Natural killer cell (primary cell): ENCODE results near the gene CCDC117. TPM values are rescaled to one million over a fixed set of nuclear protein-coding genes. Genes with fewer than 3 reads are reported as not detected.

Experiments used
- ATAC-seq, 3 donors: fragments of 150-1000 bp in 2 of 3; fragments of 200-7000 bp in 1 of 3; cut with Tn5 transposase; 1 replicate in 1 of 3; 2 replicates in 2 of 3; pipeline ENCODE4 v1.10.0; 2021; ENCODE audit warnings: mild to moderate bottlenecking in 2 of 3, moderate library complexity in 2 of 3
- DNase-seq, 2 donors: peaks; one replicate each; pipeline versions ENCODE4 v3.0.0 to v3.0.0-alpha.2; 2013 to 2021; ENCODE audit warnings: mixed read lengths in 1 of 2
- H3K27ac ChIP-seq: one replicate; pipeline ENCODE4 v1.5.1; 2013; ENCODE audit warnings: mild to moderate bottlenecking, low read length
- H3K27me3 ChIP-seq: one replicate; pipeline ENCODE4 v1.6.1; 2013; ENCODE audit warnings: low read length; ENCODE audit not compliant: control insufficient read depth, insufficient read depth
- H3K36me3 ChIP-seq: one replicate; pipeline ENCODE4 v1.6.1; 2013; ENCODE audit warnings: low read length; ENCODE audit not compliant: control insufficient read depth, insufficient read depth
- H3K4me1 ChIP-seq: one replicate; pipeline ENCODE4 v1.6.1; 2013; ENCODE audit warnings: low read length; ENCODE audit not compliant: control insufficient read depth, insufficient read depth
- H3K4me3 ChIP-seq: one replicate; pipeline ENCODE4 v1.5.1; 2013; ENCODE audit warnings: low read length
- H3K9me3 ChIP-seq: one replicate; pipeline ENCODE4 v1.6.1; 2013; ENCODE audit warnings: low read length; ENCODE audit not compliant: control insufficient read depth, insufficient read depth
- H3K27ac Mint-ChIP-seq, 2 donors: one replicate each; pipeline ENCODE4 v1.8.0; 2022; ENCODE audit warnings: mild to moderate bottlenecking in 2 of 2, mixed read lengths in 2 of 2, moderate library complexity in 1 of 2
- H3K27me3 Mint-ChIP-seq, 2 donors: one replicate each; pipeline ENCODE4 v1.8.0; 2022; ENCODE audit warnings: low read depth in 2 of 2, mixed read lengths in 2 of 2
- H3K36me3 Mint-ChIP-seq: one replicate; pipeline ENCODE4 v1.8.0; 2022; ENCODE audit warnings: mixed read lengths
- H3K4me1 Mint-ChIP-seq, 2 donors: one replicate each; pipeline ENCODE4 v1.8.0; 2022; ENCODE audit warnings: mixed read lengths in 2 of 2
- H3K4me3 Mint-ChIP-seq: one replicate; pipeline ENCODE4 v1.8.0; 2022; ENCODE audit warnings: mild to moderate bottlenecking, moderate library complexity, mixed read lengths
- H3K9me3 Mint-ChIP-seq, 2 donors: one replicate each; pipeline ENCODE4 v1.8.0; 2022; ENCODE audit warnings: mixed read lengths in 2 of 2
- WGBS: methylation state at CpG from one replicate; pipeline ENCODE4 v1.1.7; 2013; ENCODE audit warnings: missing lambda C conversion rate; ENCODE audit not compliant: insufficient coverage; 5-methylcytosine and 5-hydroxymethylcytosine counted together
- intact Hi-C: fragments of 100-400 bp; cut with micrococcal nuclease; formaldehyde crosslinking; loops from one replicate; pipeline ENCODE4 v1.14.2; 2022
- total RNA-seq, 4 donors: library from RNA; stranded (reverse); fragments of 120-200 nt in 1 of 4; gene quantifications; one replicate each; pipeline versions ENCODE4 v1.2.3 to v1.2.4, GENCODE V29; 2013 to 2022
- TF ChIP-seq, protein P1 (sequence below): fragments of 200-600 bp; IDR thresholded peaks from one replicate; pipeline ENCODE4 v1.8.0; 2022; ENCODE audit warnings: antibody characterized with exemption

Gene CCDC117
- total RNA-seq, 3 donors from 2014 or later (not counting 1 experiment from before 2014, with no cell fraction given): 26.3 to 26.9 (median 26.6) TPM

DNA sequence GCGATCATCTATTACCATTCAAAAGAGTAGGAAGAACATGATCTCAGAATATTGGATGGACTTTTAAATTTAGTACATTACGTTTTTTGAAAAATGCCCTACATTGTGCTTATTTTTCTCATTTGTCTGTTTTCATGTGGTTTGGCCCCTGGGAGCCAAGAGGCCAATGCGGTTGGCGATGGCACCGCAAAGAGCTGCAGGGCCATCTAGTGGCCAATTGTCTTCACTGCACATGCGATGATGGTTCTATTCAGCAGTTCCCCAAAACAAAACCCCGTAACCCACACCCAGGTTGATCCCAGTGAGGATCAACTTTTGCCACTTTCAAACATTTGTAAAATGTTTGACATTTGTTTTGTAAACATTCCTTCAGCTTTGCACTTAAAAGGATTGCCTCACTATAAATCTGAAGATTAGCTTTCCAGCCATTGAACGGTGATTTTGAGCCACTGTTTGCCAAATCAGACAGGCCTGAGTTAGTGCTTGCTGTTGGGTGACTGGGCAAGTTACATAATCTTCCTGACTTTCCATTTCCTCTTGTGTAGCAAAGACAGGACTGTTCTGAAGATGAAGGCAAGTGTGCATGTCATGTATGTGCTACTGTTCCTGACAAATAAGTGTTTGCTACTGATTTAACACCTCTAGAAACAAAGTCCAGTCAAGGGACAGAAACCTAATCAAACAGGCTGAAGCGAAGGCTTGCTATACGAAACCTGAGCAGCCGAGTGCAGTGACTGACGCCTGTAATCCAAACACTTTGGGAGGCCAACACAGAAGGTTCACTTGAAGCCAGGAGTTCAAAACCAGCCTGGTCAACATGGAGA lies 57.1 kb downstream of the CCDC117 start:
- Histone ChIP-seq H3K4me1 (peaks cover 40% of the 10 kb centered on the region), H3K9me3 (no peaks in the 10 kb centered on the region), H3K4me3 (no peak overlapping the region), H3K27ac (no peak overlapping the region), H3K36me3 (no peaks in the 10 kb centered on the region), H3K27me3 (no peaks in the 10 kb centered on the region)
- intact Hi-C loops: loop anchor here (1.0 to 2.0 kb wide), 5 partner anchors 19 to 229 kb away; partner anchors contain the start of gene HSCB
- 50% methylated on average over 12 of the region's 12 CpGs for WGBS
- DNase-seq (peak; percentile 70 to 90), ATAC-seq (peak; percentile 84 to 92 (median 90))
- Mint-ChIP-seq H3K27me3 (peaks cover 0 to 3% of the 10 kb centered on the region in 2 donors), H3K4me3 (peak overlapping the region; percentile 70), H3K36me3 (no peaks in the 10 kb centered on the region), H3K4me1 (peaks cover 41 to 53% of the 10 kb centered on the region in 2 donors), H3K27ac (peak overlapping the region; percentile 21 to 56), H3K9me3 (no peaks in the 10 kb centered on the region)
- TF ChIP-seq, protein P1, sequence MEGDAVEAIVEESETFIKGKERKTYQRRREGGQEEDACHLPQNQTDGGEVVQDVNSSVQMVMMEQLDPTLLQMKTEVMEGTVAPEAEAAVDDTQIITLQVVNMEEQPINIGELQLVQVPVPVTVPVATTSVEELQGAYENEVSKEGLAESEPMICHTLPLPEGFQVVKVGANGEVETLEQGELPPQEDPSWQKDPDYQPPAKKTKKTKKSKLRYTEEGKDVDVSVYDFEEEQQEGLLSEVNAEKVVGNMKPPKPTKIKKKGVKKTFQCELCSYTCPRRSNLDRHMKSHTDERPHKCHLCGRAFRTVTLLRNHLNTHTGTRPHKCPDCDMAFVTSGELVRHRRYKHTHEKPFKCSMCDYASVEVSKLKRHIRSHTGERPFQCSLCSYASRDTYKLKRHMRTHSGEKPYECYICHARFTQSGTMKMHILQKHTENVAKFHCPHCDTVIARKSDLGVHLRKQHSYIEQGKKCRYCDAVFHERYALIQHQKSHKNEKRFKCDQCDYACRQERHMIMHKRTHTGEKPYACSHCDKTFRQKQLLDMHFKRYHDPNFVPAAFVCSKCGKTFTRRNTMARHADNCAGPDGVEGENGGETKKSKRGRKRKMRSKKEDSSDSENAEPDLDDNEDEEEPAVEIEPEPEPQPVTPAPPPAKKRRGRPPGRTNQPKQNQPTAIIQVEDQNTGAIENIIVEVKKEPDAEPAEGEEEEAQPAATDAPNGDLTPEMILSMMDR: peak; percentile 99

DNA sequence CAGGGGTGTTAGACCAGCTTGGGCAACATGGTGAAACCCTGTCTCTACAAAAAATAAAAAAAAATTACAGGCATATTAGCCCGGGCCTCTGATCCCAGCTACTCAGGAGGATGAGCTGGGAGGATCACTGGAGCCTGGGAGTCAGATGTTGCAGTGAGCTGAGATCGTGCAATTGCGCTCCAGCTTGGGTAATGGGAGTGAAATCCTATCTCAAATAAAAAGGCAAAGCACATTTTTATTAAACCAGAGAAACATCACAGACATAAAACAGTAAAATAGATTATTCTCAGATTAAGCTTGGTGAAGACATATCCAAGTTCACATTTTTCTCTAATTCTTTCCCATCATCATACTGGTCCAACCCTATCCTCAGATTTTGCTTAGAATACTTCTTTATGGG lies 57.9 kb downstream of the CCDC117 start:
- DNase-seq (no peak), ATAC-seq (no peak)
- peaks cover 40% of the 10 kb centered on the region for H3K4me1 ChIP-seq
- intact Hi-C loops: no loop called here
- no peaks in the 10 kb centered on the region for H3K36me3 ChIP-seq
- H3K27me3 Mint-ChIP-seq: peaks cover 0 to 3% of the 10 kb centered on the region in 2 donors
- no peak overlapping the region for H3K27ac Mint-ChIP-seq
- WGBS: 100% methylated on average over 3 of the region's 3 CpGs
- peaks cover 41 to 53% of the 10 kb centered on the region in 2 donors for H3K4me1 Mint-ChIP-seq
- no peaks in the 10 kb centered on the region for H3K9me3 Mint-ChIP-seq
- no peak overlapping the region for H3K27ac ChIP-seq
- H3K4me3 ChIP-seq: no peak overlapping the region
- TF ChIP-seq, protein P1: no peak
- H3K27me3 ChIP-seq: no peaks in the 10 kb centered on the region
- H3K9me3 ChIP-seq: no peaks in the 10 kb centered on the region
- H3K4me3 Mint-ChIP-seq: no peak overlapping the region
- H3K36me3 Mint-ChIP-seq: no peaks in the 10 kb centered on the region

DNA sequence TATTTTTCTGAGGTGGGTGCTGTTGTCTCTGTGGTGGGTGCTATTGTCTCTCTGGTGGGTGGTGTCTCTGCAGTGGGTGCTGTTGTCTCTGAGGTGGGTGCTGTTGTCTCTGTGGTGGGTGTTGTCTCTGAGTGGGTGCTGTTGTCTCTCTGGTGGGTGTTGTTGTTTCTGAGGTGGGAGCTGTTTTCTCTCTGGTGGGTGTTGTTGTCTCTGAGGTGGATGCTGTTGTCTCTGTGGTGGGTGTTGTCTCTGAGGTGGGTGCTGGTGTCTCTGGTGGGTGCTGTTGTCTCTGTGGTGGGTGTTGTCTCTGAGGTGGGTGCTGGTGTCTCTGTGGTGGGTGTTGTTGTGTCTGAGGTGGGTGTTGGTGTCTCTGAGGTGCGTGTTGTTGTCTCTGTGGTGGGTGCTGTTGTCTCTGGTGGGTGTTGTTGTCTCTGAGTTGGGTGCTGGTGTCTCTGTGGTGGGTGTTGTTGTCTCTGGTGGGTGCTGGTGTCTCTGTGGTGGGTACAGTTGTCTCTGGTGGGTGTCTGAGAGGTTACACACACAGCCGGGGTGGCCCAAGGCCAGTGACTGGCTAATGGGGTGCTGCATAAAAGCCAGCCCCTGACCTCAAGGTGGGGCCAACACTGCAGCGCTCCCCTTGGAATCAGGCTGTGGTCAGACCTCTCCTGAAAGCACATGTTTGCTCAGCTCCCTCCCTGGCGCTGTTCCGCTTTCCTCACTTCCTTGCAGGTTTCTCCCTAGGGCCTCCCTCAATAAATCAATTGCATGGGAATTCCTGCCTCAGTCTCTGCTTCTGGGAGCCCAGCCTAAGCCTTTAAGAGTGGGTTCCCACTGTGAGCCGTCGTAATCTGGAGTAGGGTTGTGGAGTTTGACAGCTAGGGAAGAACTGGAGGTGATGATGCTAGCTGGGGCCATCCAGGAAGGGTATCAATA lies 58.9 kb downstream of the CCDC117 start:
- Mint-ChIP-seq H3K9me3 (no peaks in the 10 kb centered on the region), H3K36me3 (no peaks in the 10 kb centered on the region), H3K4me3 (no peak overlapping the region), H3K4me1 (peaks cover 41 to 53% of the 10 kb centered on the region in 2 donors), H3K27me3 (peaks cover 0 to 3% of the 10 kb centered on the region in 2 donors), H3K27ac (peak overlapping the region in 1 of 2 donors; percentile 66)
- WGBS: 88% methylated on average over 7 of the region's 7 CpGs
- H3K4me3 ChIP-seq: no peak overlapping the region
- ATAC-seq: no peak
- intact Hi-C loops: no loop called here
- H3K4me1 ChIP-seq: peaks cover 40% of the 10 kb centered on the region
- H3K36me3 ChIP-seq: no peaks in the 10 kb centered on the region
- DNase-seq: no peak
- no peak overlapping the region for H3K27ac ChIP-seq
- H3K9me3 ChIP-seq: no peaks in the 10 kb centered on the region
- no peaks in the 10 kb centered on the region for H3K27me3 ChIP-seq
- TF ChIP-seq, protein P1: no peak
